ENCODE data around the gene IL34. TPM values are rescaled to one million over a fixed set of nuclear protein-coding genes. Genes with fewer than 3 reads are reported as not detected.
A peak's percentile ranks its signal among the peaks of the same experiment; 100 is the strongest.

The IL34 gene
- total RNA-seq, 4 donors from 2014 or later, result 1.1 to 1.4 TPM; not detected in 2

GRCh38 chr16:70706948-70707465 is 60.6 kb downstream of the IL34 start:
- no peak for DNase-seq
- H3K36me3 ChIP-seq, result no peaks in the 10 kb centered on the region
- intact Hi-C loops (cut with DNase I; ENCODE audit: low total_unique reads), result no loop called here
- WGBS, 2 donors (ENCODE audit: low coverage in 1 of 2), result 59 to 60% methylated on average over 1 to 7 of the region's 7 CpGs
- in situ Hi-C loops (cut with MboI; ENCODE audit: low pct_ligation_motif_present in 1 of 4, low pct_unique_long_range_greater_than_20kb in 1 of 4, low sequenced_read_pairs in 3 of 4), result no loop called here
- peaks cover 18 to 55% (median 39%) of the 10 kb centered on the region in 4 donors for H3K4me1 ChIP-seq
- H3K9me3 ChIP-seq, result no peaks in the 10 kb centered on the region
- no peaks in the 10 kb centered on the region for H3K27me3 ChIP-seq
- peak; percentile 38 for TF ChIP-seq EP300 (IDR thresholded peaks at IDR 0.05; ENCODE audit: low read depth)
- TF ChIP-seq POLR2AphosphoS5 (IDR thresholded peaks at IDR 0.05), result peak; percentile 46 to 63 (median 58)
- TF ChIP-seq POLR2A (IDR thresholded peaks at IDR 0.05), result no peak
- TF ChIP-seq CTCF (IDR thresholded peaks at IDR 0.05), result no peak
- peak overlapping the region; percentile 79 to 87 (median 86) for H3K27ac ChIP-seq
- no peak overlapping the region for H3K4me3 ChIP-seq

- Histone ChIP-seq H3K4me3 (no peak overlapping the region), H3K4me1 (peaks cover 7 to 46% (median 28%) of the 10 kb centered on the region in 4 donors), H3K36me3 (no peaks in the 10 kb centered on the region), H3K9me3 (no peaks in the 10 kb centered on the region), H3K27me3 (no peaks in the 10 kb centered on the region), H3K27ac (peak overlapping the region; percentile 7 to 87 (median 86))
- intact Hi-C loops (cut with DNase I; ENCODE audit: low total_unique reads), result no loop called here
- in situ Hi-C loops (cut with MboI; ENCODE audit: low pct_ligation_motif_present in 1 of 4, low pct_unique_long_range_greater_than_20kb in 1 of 4, low sequenced_read_pairs in 3 of 4), result no loop called here
- TF ChIP-seq CTCF (IDR thresholded peaks at IDR 0.05) (no peak), POLR2A (IDR thresholded peaks at IDR 0.05) (no peak), POLR2AphosphoS5 (IDR thresholded peaks at IDR 0.05) (no peak), EP300 (IDR thresholded peaks at IDR 0.05; ENCODE audit: low read depth) (no peak)
- 81% methylated on average over 20 of the region's 20 CpGs; no CpG with 5 or more reads in 1 of the 2 donors for WGBS, 2 donors (ENCODE audit: low coverage in 1 of 2)
- no peak for DNase-seq
Observed at GRCh38 chr16:70708366-70709246, 62.2 kb downstream of the IL34 start.

GRCh38 chr16:70709457-70709856 is 63.1 kb downstream of the IL34 start:
- no peaks in the 10 kb centered on the region for H3K27me3 ChIP-seq
- intact Hi-C loops (cut with DNase I; ENCODE audit: low total_unique reads) (no loop called here), in situ Hi-C loops (cut with MboI; ENCODE audit: low pct_ligation_motif_present in 1 of 4, low pct_unique_long_range_greater_than_20kb in 1 of 4, low sequenced_read_pairs in 3 of 4) (no loop called here)
- no peak for DNase-seq
- no peaks in the 10 kb centered on the region for H3K36me3 ChIP-seq
- no peak for TF ChIP-seq POLR2A (IDR thresholded peaks at IDR 0.05)
- no peak for TF ChIP-seq EP300 (IDR thresholded peaks at IDR 0.05; ENCODE audit: low read depth)
- TF ChIP-seq CTCF (IDR thresholded peaks at IDR 0.05), result no peak
- TF ChIP-seq POLR2AphosphoS5 (IDR thresholded peaks at IDR 0.05), result no peak
- H3K9me3 ChIP-seq, result no peaks in the 10 kb centered on the region
- peak overlapping the region; percentile 7 to 87 (median 86) for H3K27ac ChIP-seq
- no peak overlapping the region for H3K4me3 ChIP-seq
- 80% methylated on average over 4 of the region's 5 CpGs; no CpG with 5 or more reads in 1 of the 2 donors for WGBS, 2 donors (ENCODE audit: low coverage in 1 of 2)
- H3K4me1 ChIP-seq, result peaks cover 7 to 45% (median 22%) of the 10 kb centered on the region in 4 donors

- in situ Hi-C loops (cut with MboI; ENCODE audit: low pct_ligation_motif_present in 1 of 4, low pct_unique_long_range_greater_than_20kb in 1 of 4, low sequenced_read_pairs in 3 of 4), result no loop called here
- H3K4me3 ChIP-seq, result no peak overlapping the region
- H3K4me1 ChIP-seq, result peaks cover 11 to 46% (median 23%) of the 10 kb centered on the region in 4 donors
- 84% methylated on average over 5 of the region's 7 CpGs; no CpG with 5 or more reads in 1 of the 2 donors for WGBS, 2 donors (ENCODE audit: low coverage in 1 of 2)
- intact Hi-C loops (cut with DNase I; ENCODE audit: low total_unique reads), result no loop called here
- peak overlapping the region; percentile 1 to 87 (median 47) for H3K27ac ChIP-seq
- H3K27me3 ChIP-seq, result no peaks in the 10 kb centered on the region
- no peaks in the 10 kb centered on the region for H3K9me3 ChIP-seq
- no peak for TF ChIP-seq EP300 (IDR thresholded peaks at IDR 0.05; ENCODE audit: low read depth)
- TF ChIP-seq POLR2A (IDR thresholded peaks at IDR 0.05), result no peak
- TF ChIP-seq POLR2AphosphoS5 (IDR thresholded peaks at IDR 0.05), result no peak
- no peak for TF ChIP-seq CTCF (IDR thresholded peaks at IDR 0.05)
- no peak for DNase-seq
- no peaks in the 10 kb centered on the region for H3K36me3 ChIP-seq
Observed at GRCh38 chr16:70709942-70710341, 63.6 kb downstream of the IL34 start.

Measured in transverse colon (tissue), 4 donors.